ENCODE data around the gene IL11. TPM values are rescaled to one million over a fixed set of nuclear protein-coding genes. Genes with fewer than 3 reads are reported as not detected.
"Not testable (repeated sequence)": the region's sequence is repeated elsewhere in the genome, so short reads cannot be mapped to it uniquely, and the experiment has no call there.

IL11 gene
- total RNA-seq, 2 donors from 2014 or later, result 0.16 TPM; not detected in 1

GRCh38 chr19:55402509-55402908 is 32.2 kb upstream of the IL11 start:
- Histone ChIP-seq H3K9me3 (no peaks in the 10 kb centered on the region), H3K27me3 (no peaks in the 10 kb centered on the region), H3K36me3 (peaks cover 54% of the 10 kb centered on the region), H3K4me1 (peaks cover 0 to 15% of the 10 kb centered on the region in 2 donors), H3K4me3 (no peak overlapping the region), H3K27ac (no peak overlapping the region)
- no peak for DNase-seq (ENCODE audit: low spot score)
- TF ChIP-seq CTCF (IDR thresholded peaks at IDR 0.05), result no peak

GRCh38 chr19:55401390-55401789 is 31.1 kb upstream of the IL11 start:
- peaks cover 54% of the 10 kb centered on the region for H3K36me3 ChIP-seq
- H3K27ac ChIP-seq; H3K4me1 ChIP-seq; H3K27me3 ChIP-seq; H3K4me3 ChIP-seq; DNase-seq (ENCODE audit: low spot score); H3K9me3 ChIP-seq: not testable (repeated sequence)

GRCh38 chr19:55400281-55401087 is 30.2 kb upstream of the IL11 start:
- no peak overlapping the region for H3K4me3 ChIP-seq
- no peak overlapping the region for H3K27ac ChIP-seq
- no peaks in the 10 kb centered on the region for H3K9me3 ChIP-seq
- H3K27me3 ChIP-seq, result no peaks in the 10 kb centered on the region
- DNase-seq (ENCODE audit: low spot score), result no peak
- H3K4me1 ChIP-seq, result no peaks in the 10 kb centered on the region
- peaks cover 47% of the 10 kb centered on the region for H3K36me3 ChIP-seq
- no peak for TF ChIP-seq CTCF (IDR thresholded peaks at IDR 0.05)

- no peak for DNase-seq (ENCODE audit: low spot score)
- Histone ChIP-seq H3K4me1 (no peaks in the 10 kb centered on the region), H3K36me3 (peaks cover 35% of the 10 kb centered on the region), H3K9me3 (no peaks in the 10 kb centered on the region), H3K27ac (no peak overlapping the region), H3K27me3 (no peaks in the 10 kb centered on the region), H3K4me3 (no peak overlapping the region)
- TF ChIP-seq CTCF (IDR thresholded peaks at IDR 0.05), result no peak
Measured at GRCh38 chr19:55398200-55398925, 28.1 kb upstream of the IL11 start.

GRCh38 chr19:55392820-55393761 is 22.8 kb upstream of the IL11 start:
- TF ChIP-seq CTCF (IDR thresholded peaks at IDR 0.05), result no peak
- no peak for DNase-seq (ENCODE audit: low spot score)
- Histone ChIP-seq H3K4me3 (no peak overlapping the region), H3K27me3 (no peaks in the 10 kb centered on the region), H3K27ac (no peak overlapping the region), H3K36me3 (peaks cover 20% of the 10 kb centered on the region), H3K4me1 (peaks cover 0 to 17% of the 10 kb centered on the region in 2 donors), H3K9me3 (no peaks in the 10 kb centered on the region)
